ENCODE measurements around the gene DEXI. TPM values are rescaled to one million over a fixed set of nuclear protein-coding genes. Genes with fewer than 3 reads are reported as not detected.

Gene DEXI
- total and polyA plus RNA-seq, 7 donors: 71.9 to 122 (median 95.1) TPM

GRCh38 chr16:10902999-10903398 is 39.3 kb downstream of the DEXI start:
- no peaks in the 10 kb centered on the region for H3K4me1 ChIP-seq
- intact Hi-C loops (cut with DNase I): loop anchor here (5.0 to 10.0 kb wide), 2 partner anchors 66 to 138 kb away; no protein-coding TSS in a partner anchor

DNA sequence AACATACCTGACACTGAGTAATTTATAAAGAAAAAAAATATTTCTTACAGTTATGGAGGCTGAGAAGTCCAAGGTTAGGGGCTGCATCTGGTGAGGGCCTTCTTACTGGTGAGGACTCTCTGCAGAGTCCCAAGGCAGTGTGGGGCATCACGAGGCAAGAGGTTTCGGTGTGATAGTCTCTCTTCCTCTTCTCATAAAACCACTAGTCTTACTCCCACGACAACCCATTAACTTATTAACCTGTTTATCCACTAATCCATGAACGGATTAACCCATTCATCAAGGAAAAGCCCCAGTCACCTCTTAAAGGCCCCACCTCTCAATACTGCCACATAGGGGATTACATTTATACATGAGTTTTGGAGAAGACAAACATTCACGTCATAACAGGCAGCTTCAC is 45.1 kb downstream of the DEXI start:
- H3K4me3 ChIP-seq: no peak overlapping the region
- ATAC-seq (no peak), DNase-seq (no peak)
- peaks cover 0 to 3% of the 10 kb centered on the region in 2 donors for H3K36me3 ChIP-seq (ENCODE audit: insufficient read depth in 1 of 2, low read depth in 1 of 2)
- intact Hi-C loops (cut with DNase I): no loop called here
- no peaks in the 10 kb centered on the region for H3K4me1 ChIP-seq
- H3K9me3 ChIP-seq: no peaks in the 10 kb centered on the region
- 76 to 80% (median 76%) methylated on average over 5 of the region's 5 CpGs for WGBS, 3 donors
- H3K27me3 ChIP-seq (ENCODE audit: insufficient read depth in 3 of 3, low read length in 2 of 3): no peaks in the 10 kb centered on the region
- no peak overlapping the region for H3K27ac ChIP-seq
- TF ChIP-seq CTCF (IDR thresholded peaks at IDR 0.05): no peak

More at GRCh38 chr16:10902999-10903398, 39.3 kb downstream of the DEXI start:
- H3K27me3 ChIP-seq (ENCODE audit: insufficient read depth in 3 of 3, low read length in 2 of 3): no peaks in the 10 kb centered on the region
- peaks cover 0 to 12% of the 10 kb centered on the region in 2 donors for H3K36me3 ChIP-seq (ENCODE audit: insufficient read depth in 1 of 2, low read depth in 1 of 2)
- 93 to 100% (median 97%) methylated on average over 1 of the region's 1 CpG for WGBS, 3 donors
- H3K9me3 ChIP-seq: no peaks in the 10 kb centered on the region
- ATAC-seq (no peak), DNase-seq (no peak)
- no peak overlapping the region for H3K4me3 ChIP-seq
- no peak for TF ChIP-seq CTCF (IDR thresholded peaks at IDR 0.05)
- no peak overlapping the region for H3K27ac ChIP-seq

DNA sequence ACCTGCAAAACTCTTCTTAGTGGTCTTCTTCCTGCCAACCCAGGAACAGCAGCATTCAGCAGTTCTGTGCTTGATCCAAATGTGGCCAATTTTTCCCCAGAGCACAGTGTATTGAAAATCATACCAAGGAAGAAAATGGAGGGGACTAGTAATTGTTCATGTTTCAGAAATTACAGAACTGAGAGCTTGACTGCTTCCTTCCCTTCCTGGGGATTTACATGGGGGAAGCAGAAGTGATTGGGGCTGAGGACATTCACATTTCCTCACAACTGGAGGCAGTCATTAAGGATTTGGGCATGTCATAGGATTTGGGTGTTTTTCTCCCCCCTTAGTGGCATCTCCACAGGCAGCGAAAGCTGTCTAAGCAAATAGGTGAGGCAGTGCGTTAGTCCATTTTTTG is 45.5 kb downstream of the DEXI start:
- TF ChIP-seq CTCF (IDR thresholded peaks at IDR 0.05): no peak
- Histone ChIP-seq H3K27me3 (ENCODE audit: insufficient read depth in 3 of 3, low read length in 2 of 3) (no peaks in the 10 kb centered on the region), H3K27ac (no peak overlapping the region), H3K36me3 (ENCODE audit: insufficient read depth in 1 of 2, low read depth in 1 of 2) (peaks cover 0 to 3% of the 10 kb centered on the region in 2 donors), H3K4me3 (no peak overlapping the region), H3K4me1 (no peaks in the 10 kb centered on the region), H3K9me3 (no peaks in the 10 kb centered on the region)
- intact Hi-C loops (cut with DNase I): no loop called here
- no peak for DNase-seq
- 84 to 94% (median 93%) methylated on average over 2 of the region's 2 CpGs for WGBS, 3 donors
- no peak for ATAC-seq

DNA sequence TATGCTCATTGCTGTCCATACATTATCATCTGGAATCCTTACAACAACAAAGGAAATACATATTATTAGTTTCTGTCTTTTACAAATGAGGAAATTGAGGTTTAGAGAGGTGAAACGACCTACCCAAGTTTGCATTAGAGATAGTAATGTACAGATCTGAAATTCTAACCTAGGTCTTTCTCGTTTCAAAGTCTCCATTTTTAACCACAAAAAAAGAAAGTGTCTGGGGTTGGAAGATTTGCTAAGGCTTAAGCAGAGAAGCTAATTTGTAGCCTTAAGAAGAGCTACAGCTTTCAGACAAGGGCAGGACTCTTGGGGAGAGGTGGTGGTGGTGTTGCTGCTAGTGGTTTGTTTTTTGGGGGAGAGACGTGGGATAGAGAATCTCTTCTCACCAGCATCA is 46.1 kb downstream of the DEXI start:
- no peak overlapping the region for H3K27ac ChIP-seq
- H3K36me3 ChIP-seq (ENCODE audit: insufficient read depth in 1 of 2, low read depth in 1 of 2): peaks cover 0 to 3% of the 10 kb centered on the region in 2 donors
- no peak for DNase-seq

More for the DNA sequence above, 46.1 kb downstream of the DEXI start:
- no peak overlapping the region for H3K4me3 ChIP-seq
- no peaks in the 10 kb centered on the region for H3K27me3 ChIP-seq (ENCODE audit: insufficient read depth in 3 of 3, low read length in 2 of 3)
- TF ChIP-seq CTCF (IDR thresholded peaks at IDR 0.05): no peak
- no peaks in the 10 kb centered on the region for H3K4me1 ChIP-seq
- 68 to 72% (median 72%) methylated on average over 3 of the region's 3 CpGs for whole genome bisulfite sequencing, 3 donors
- intact Hi-C loops (cut with DNase I): no loop called here
- no peak for ATAC-seq
- no peaks in the 10 kb centered on the region for H3K9me3 ChIP-seq

Data from psoas muscle (tissue), 8 donors.